Sigmoid colon (tissue), 4 donors: ENCODE measurements around the gene PSMB7.

Experiments
- POLR2AphosphoS5 ChIP-seq, 4 donors: sonication (generic); formaldehyde crosslinking; IDR thresholded peaks; one replicate each; pipeline ENCODE4 v1.6.1; 2017; ENCODE audit warnings: antibody characterized with exemption in 4 of 4
- TF ChIP-seq, protein P1 (sequence below), 4 experiments: fragments of 450-650 bp in 3 of 4; fragments of 200-600 bp in 1 of 4; IDR thresholded peaks; one replicate each; pipeline ENCODE4 v1.5.1; 2016 to 2019; ENCODE audit warnings: antibody characterized with exemption in 4 of 4, mild to moderate bottlenecking in 3 of 4, moderate library complexity in 2 of 4

DNA sequence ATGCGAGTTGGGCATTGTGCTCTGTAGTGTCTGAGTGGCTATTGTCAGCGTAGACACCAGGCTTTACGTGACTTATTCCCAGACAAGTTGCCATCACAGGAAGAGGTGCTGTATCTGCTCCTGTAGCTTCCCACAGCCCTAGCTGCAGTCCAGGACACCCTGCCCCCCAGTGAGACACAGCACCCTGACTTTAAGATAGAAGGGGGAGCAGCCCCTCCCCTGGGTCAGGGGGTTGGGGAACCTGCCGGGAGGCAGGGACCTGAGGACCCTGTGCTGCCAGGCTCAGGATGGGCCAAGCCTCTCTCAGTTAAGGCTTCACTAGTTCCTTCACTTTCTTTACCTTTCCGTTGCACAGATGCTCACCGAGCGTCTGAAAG, 82.1 kb downstream of the PSMB7 start:
- TF ChIP-seq POLR2AphosphoS5 (IDR thresholded peaks at IDR 0.05): no peak
- TF ChIP-seq, protein P1, sequence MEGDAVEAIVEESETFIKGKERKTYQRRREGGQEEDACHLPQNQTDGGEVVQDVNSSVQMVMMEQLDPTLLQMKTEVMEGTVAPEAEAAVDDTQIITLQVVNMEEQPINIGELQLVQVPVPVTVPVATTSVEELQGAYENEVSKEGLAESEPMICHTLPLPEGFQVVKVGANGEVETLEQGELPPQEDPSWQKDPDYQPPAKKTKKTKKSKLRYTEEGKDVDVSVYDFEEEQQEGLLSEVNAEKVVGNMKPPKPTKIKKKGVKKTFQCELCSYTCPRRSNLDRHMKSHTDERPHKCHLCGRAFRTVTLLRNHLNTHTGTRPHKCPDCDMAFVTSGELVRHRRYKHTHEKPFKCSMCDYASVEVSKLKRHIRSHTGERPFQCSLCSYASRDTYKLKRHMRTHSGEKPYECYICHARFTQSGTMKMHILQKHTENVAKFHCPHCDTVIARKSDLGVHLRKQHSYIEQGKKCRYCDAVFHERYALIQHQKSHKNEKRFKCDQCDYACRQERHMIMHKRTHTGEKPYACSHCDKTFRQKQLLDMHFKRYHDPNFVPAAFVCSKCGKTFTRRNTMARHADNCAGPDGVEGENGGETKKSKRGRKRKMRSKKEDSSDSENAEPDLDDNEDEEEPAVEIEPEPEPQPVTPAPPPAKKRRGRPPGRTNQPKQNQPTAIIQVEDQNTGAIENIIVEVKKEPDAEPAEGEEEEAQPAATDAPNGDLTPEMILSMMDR (IDR thresholded peaks at IDR 0.05): no peak
